HG02884 (cell line): ENCODE data around the gene EP400.

ENCODE experiments used
- ATAC-seq: cut with Tn5 transposase; IDR thresholded peaks from one replicate; pipeline ENCODE4 v1.9.1; 2021; ENCODE audit warnings: mild to moderate bottlenecking, moderate library complexity; ENCODE audit not compliant: unreplicated experiment

Gene EP400

GRCh38 chr12:131911028-131911650 is 38.6 kb upstream of the EP400 start:
- no peak for ATAC-seq

- no peak for ATAC-seq
Observed at GRCh38 chr12:131911851-131912477, 37.8 kb upstream of the EP400 start.

GRCh38 chr12:131912518-131913274 is 37.0 kb upstream of the EP400 start:
- no peak for ATAC-seq

- no peak for ATAC-seq
Observed at GRCh38 chr12:131913666-131914065, 36.1 kb upstream of the EP400 start.

GRCh38 chr12:131914179-131914702 is 35.5 kb upstream of the EP400 start:
- ATAC-seq: no peak

- ATAC-seq: no peak
Observed at GRCh38 chr12:131915000-131915689, 34.6 kb upstream of the EP400 start.

- ATAC-seq: no peak
Observed at GRCh38 chr12:131915823-131916222, 33.9 kb upstream of the EP400 start.

GRCh38 chr12:131916306-131917138 is 33.2 kb upstream of the EP400 start:
- no peak for ATAC-seq

- no peak for ATAC-seq
Observed at GRCh38 chr12:131917139-131917710, 32.5 kb upstream of the EP400 start.

GRCh38 chr12:131917711-131918306 is 31.9 kb upstream of the EP400 start:
- ATAC-seq: no peak

GRCh38 chr12:131918311-131919050 is 31.3 kb upstream of the EP400 start:
- ATAC-seq: no peak

GRCh38 chr12:131919051-131919347 is 30.7 kb upstream of the EP400 start:
- no peak for ATAC-seq

- no peak for ATAC-seq
Observed at GRCh38 chr12:131919366-131920156, 30.2 kb upstream of the EP400 start.

- no peak for ATAC-seq
Observed at GRCh38 chr12:131920157-131920508, 29.6 kb upstream of the EP400 start.

- ATAC-seq: no peak
Observed at GRCh38 chr12:131920902-131921840, 28.6 kb upstream of the EP400 start.

GRCh38 chr12:131921866-131922769 is 27.6 kb upstream of the EP400 start:
- no peak for ATAC-seq
